HFF-Myc (cell line): ENCODE data around the gene C20orf141.
"Not testable (repeated sequence)": the region's sequence is repeated elsewhere in the genome, so short reads cannot be mapped to it uniquely, and the experiment has no call there.

Experiments
- DNase-seq: peaks from one replicate; pipeline ENCODE4 v3.0.0-alpha.2; 2011; ENCODE audit warnings: low read depth; ENCODE audit errors: extremely low read depth
- H3K4me3 ChIP-seq: replicated peaks from 2 replicates; pipeline ENCODE4 v1.5.1; 2011; ENCODE audit warnings: low read depth, mild to moderate bottlenecking, control low read depth, low read length
- TF ChIP-seq, protein P1 (sequence below): IDR thresholded peaks from 2 replicates; pipeline ENCODE4 v1.5.1; 2012; ENCODE audit warnings: mild to moderate bottlenecking, low read depth, low read length, control low read depth; ENCODE audit errors: missing control alignments

C20orf141 gene

DNA sequence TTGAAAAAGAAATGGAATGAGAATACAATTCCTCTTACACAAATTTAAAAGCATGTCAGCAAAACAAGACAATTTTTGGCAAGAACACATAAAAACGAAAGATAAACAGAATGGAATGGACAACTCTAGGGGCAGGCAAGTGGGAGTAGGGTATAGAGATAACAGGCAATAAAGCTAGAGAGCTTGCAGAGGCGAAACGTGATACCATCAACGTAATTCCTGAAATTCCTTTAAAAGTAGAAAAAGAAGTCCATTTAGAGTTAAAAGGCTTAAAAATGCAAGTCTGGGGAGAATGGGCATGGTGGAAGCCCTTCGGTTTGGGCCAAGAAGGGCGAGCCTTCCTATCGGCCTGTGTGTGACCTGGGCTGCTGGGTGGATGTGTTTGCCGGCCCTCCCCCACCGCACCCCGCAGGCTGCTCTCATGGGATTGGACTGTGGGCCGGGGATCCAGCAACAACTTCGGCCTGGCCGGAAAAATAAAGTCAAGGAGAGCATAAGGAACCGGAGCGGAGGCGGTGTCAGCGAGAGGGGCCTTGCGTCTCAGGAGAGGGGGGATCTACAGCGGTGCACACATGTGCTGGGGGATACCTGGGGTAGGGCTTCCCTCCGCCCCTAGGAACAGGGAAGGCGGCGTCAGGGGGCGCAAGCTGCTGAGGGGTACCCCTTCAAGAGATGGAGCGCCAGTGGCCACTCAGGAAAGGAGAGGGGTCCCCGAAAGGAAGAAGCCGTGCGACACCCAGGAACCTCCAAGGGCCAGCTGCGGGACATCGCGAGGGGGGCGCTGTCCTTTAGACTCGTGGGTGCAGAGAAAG lies 5.5 kb downstream of the C20orf141 start:
- TF ChIP-seq, protein P1, sequence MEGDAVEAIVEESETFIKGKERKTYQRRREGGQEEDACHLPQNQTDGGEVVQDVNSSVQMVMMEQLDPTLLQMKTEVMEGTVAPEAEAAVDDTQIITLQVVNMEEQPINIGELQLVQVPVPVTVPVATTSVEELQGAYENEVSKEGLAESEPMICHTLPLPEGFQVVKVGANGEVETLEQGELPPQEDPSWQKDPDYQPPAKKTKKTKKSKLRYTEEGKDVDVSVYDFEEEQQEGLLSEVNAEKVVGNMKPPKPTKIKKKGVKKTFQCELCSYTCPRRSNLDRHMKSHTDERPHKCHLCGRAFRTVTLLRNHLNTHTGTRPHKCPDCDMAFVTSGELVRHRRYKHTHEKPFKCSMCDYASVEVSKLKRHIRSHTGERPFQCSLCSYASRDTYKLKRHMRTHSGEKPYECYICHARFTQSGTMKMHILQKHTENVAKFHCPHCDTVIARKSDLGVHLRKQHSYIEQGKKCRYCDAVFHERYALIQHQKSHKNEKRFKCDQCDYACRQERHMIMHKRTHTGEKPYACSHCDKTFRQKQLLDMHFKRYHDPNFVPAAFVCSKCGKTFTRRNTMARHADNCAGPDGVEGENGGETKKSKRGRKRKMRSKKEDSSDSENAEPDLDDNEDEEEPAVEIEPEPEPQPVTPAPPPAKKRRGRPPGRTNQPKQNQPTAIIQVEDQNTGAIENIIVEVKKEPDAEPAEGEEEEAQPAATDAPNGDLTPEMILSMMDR = no peak
- H3K4me3 ChIP-seq = no peak overlapping the region
- DNase-seq = no peak

DNA sequence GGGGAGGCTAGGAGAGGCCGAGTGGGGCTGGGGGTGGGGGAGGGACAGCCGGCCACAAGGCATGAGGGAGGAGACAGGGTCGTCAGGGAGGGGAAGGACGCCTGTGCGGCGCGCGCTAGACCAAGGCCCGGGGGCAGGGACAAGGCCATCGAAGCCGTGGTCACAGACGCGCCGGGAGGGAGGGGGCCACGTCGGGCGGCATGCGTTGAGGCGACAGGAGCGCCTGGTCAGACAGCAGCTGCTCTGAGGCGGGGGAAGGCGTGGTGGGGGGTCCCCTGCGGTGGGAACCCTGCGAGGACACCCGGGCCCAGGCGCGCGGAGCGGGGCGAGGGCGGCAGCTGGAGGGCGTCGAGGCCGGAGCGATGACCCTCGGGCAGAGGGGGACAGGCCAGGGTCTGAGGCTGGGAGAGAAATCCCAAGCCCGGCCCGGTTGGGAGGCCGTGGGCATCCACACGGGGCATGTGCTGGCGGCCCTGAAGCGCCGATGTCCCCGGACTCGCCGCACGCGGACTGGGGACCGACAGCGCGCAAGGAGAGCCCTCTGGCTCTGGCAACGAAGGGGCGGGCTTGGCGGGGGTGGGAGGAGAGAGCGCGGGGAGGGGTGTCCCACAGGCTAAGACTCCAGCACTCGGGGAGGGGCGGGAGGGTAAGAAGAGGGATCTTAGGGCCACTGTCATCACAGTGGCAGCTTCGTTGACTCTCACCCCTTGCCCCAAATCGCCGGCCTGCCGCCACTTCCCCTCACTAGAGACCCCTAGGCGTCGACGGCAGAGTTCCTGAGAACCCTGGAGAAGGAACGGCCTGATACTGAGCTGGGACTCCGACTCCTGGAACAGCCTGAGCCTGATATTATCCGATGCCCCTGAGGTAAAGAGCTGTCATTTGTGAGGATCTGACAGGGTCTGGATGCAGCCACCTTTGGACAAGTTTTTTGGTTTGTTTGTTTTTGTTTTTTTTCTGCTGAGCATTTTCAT lies 6.4 kb downstream of the C20orf141 start:
- no peak for DNase-seq
- TF ChIP-seq, protein P1 = no peak

DNA sequence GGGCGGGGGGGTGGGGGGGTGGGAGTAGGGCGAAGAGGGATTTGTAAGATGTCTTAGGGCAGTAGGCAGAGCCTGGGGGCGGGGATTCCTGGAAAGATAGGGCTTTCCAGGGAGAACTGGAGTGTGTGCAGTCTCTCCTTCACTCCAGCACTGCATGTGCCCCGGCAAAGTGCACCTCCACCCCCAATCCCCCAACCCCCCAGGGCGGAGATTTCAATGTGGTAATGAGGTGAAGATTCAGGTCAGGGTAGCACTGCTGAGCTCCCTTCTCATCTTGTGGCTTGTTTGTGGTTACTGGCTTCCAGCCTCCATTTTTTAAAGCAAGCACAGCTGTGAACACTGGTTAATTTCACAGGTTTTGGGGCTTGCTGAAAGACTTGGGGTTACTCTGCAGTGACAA lies 7.3 kb downstream of the C20orf141 start:
- no peak for DNase-seq
- TF ChIP-seq, protein P1 = no peak
- H3K4me3 ChIP-seq = no peak overlapping the region

More for the DNA sequence above, 6.4 kb downstream of the C20orf141 start:
- H3K4me3 ChIP-seq = no peak overlapping the region

DNA sequence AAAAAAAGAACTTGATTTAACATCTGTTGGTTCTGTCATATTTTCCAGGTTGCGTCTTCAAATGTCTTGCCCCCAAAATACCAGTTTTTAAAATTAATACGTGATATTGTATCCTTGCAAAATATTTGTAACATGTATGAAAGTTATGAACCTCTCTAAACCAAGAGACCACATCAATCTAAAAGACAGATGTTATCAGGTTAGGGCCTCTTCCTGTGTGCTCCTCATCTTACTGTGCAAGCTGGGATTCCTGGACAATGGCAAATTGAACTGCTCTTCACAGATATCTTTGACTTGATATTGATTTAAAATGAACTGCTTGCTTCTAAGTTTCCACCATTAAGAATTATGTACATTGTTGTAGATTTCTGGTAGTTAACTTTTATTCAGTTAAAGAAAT lies 11.0 kb downstream of the C20orf141 start:
- DNase-seq = no peak
- no peak overlapping the region for H3K4me3 ChIP-seq
- TF ChIP-seq, protein P1 = no peak

DNA sequence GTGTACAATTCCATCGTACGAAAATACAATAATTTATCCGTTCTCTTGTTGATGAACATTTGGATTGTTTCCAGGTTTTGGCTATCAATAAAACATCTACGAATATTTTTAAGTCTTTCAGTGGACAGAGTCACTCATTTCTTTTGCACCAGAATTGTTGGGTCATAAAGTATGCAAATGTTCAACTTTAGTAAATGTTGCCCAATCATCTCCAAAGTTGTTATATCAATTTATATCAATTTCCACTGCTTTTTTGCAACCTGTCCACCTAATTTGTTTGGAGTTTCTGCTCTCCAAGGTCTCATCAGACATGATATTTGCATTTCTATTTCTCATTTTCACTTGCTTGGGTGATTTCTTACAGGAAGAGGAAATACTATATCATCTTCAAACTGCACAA lies 11.9 kb downstream of the C20orf141 start:
- H3K4me3 ChIP-seq = no peak overlapping the region
- DNase-seq = no peak
- TF ChIP-seq, protein P1 = no peak

DNA sequence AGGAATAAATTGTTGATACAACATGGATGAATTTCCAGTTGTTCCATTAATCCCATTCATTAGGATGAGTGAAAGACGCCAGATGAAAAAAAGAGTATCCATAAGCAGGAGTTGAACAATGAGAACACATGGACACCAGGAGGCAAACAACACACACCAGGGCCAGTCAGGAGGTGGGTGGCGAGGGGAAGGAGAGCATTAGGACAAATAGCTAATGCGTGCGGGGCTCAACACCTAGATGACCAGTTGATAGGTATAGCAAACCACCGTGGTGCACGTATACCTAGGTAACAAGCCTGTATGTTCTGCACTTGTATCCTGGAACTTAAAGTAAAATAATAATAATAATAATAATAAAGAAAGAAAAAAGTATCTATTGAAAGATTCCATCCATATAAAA lies 14.6 kb downstream of the C20orf141 start:
- TF ChIP-seq, protein P1 = no peak
- H3K4me3 ChIP-seq = no peak overlapping the region
- DNase-seq = no peak

DNA sequence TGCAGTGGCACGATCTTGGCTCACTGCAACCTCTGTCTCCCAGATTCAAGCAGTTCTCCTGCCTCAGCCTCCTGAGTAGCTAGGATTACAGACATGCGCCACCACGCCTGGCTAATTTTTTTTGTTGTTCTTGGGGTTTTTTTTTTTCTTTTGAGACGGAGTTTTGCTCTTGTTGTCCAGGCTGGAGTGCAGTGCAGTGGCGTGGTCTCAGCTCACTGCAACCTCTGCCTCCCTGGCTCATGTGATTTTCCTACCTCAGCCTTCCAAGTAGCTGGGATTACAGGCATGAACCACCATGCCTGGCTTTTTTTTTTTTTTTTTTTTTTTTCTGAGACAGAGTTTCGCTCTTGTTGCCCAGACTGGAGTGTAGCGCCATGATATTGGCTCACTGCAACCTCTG lies 16.4 kb downstream of the C20orf141 start:
- H3K4me3 ChIP-seq, DNase-seq: not testable (repeated sequence)
